ENCODE measurements around the gene UNC119.

UNC119 gene

DNA sequence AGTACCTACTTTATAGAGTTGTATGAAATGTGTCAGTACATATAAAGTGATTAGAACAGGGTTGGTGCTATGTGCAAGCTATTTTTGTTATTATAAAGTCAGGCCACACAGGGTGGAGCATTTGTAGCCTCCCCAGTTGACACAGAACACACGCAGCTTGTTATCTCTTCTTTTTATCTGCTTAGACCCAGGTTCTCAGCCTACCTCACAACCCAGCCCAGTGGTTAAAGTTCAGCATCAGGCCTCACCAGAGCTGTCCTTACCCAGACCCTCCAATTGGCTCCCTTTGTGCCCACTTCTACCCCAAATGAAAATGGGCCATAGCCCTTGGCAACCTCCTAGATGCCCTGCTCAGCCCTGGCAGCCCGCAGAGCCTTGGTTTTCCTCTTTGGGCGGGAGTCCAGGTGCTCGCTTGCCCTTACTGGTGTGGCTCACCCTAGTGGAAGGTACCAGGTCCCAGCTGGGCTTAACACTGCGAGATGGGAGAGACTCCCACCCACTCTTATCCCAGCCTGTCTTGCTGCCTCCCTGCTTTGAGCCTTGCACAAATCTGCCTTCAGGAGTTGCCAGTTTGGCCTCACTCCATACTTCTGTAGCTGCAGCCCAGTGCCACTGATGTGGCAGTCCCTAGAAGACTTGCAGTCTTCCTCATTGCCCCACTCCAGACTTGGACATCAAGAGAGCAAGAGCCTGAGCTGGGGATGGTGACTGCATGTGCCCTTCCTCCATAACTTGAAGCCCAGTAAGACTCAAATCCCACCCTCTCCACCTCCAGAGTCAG lies 20.0 kb upstream of the UNC119 start:
- DNase-seq, result no peak

DNA sequence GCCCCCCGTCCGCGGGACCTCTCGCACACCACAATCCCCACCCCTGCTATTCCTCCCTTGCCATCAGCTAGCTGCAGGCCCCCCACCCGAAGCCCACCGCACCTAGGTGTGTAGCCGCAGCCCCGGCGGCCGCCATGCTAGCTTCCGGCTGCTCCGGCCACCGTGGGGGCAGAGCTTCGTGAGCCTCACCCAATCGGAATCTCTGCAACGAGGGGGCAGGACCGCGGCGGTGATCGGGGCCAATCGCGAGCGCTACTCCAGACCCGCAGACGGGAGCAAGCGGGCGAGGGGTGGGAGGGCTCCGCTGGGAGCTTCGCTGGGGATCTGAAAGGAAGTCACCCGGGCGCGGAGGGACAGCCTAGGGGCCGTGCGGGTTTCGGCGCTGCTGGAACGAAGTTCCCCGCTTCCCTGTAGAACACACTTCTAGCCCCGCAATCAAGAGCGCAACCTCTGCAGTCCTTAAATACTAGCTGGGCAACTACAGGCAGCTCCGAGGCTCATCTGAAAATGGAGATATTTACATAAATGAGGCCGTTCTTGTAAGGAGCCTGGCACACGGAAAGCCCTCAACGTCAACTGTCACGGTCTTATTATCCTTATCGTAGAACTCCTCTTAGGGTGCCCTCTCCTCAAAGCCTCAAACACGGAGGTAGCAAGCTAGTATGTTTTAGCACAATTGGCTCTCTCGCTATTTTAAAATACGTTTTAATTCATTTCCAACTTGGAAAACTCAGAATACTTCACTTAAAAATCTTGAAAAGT lies 19.1 kb upstream of the UNC119 start, which contains the start of gene PIGS:
Gene PIGS, minus strand, starts transcription at position 164 of the 762 bp plus-strand sequence. Its CDS starts 28 bp downstream, at position 136.
- DNase-seq, result peak; percentile 66

DNA sequence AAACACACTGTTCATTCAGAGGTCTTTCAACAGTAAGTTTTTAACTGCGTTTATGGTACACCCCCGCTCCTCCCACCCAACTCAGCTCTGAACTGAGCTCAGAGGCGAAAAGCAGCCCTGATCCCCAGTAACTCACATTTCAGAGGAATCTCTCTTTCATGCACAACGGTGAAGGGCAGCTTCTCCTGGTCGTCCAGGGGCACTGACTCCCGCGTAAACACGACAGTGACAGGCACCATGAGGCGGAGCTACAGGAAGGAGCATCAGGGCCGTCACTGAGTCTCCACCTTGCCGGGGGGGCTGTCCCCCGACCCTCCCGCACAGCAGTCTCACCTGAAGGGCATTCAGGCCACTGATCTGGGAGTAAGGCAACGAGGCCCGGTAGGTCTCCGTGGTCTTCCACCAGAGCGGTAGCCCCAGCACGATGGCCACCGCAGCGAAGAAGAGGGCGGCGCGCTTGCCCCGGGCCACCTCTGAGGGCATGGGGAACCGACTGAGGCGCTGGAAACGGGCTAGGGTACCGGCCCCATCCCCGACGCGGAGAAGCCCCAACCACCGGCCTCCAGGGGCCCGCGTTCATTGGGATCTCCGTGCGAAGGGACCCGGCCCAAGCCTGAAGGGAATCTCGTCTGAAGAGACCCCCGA lies 18.4 kb upstream of the UNC119 start:
- no peak for DNase-seq

DNA sequence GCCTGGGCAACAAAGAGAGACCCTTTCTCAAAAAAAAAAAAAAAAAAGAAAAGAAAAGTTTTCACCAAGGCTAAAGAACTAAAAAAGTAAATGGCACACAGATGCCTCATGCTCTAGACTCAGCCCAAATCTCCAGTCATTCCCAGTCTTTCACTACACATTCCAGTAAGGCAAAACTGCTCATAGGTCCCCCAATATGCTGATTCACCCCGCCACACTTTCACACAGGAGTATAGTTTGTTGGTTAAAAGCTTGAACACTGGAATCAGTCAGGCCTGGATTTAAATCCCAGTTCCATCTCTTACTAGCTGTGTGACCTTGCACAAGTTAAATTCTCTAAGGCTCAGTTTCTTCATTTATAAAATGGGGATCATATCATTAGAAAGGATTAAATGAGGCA lies 17.0 kb upstream of the UNC119 start:
- DNase-seq, result no peak

DNA sequence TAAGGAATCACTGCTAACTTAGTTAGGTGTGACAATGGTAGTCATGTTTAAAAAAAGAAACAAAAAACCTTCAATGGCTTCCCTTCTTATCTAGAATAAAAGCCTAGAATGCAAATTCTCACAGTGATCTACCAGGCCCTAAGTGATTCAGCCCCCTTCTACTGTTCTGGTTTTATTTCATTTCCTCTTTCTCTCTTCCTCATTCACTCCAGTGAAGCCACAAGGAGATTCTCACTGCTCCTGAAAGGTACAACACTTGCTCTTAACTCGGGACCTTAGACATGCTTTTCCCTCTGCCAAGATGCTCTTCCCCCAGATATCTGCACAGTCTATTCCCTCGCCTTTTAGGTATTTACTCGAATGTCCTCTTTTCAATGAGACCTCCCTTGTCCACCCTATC lies 15.2 kb upstream of the UNC119 start:
- no peak for DNase-seq

DNA sequence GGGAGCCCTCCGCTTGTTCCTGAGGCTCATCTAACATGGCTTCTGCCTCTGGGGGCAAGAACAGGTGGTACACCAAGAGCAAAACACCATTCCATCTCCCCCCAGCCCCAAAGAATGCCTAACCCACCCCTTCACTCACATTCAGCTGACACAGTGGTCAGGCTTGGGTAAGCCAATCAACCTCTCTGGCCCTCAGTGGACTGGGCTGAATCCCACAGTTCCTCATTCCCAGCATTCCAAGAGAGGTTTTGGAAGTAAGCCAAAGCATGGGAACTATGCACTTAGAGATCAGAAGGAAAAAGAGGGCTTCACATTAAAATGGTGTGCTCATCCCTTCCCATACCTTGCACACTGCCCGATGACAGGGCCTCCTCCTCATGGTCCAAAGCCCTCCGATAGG lies 11.1 kb upstream of the UNC119 start:
- no peak for DNase-seq

DNA sequence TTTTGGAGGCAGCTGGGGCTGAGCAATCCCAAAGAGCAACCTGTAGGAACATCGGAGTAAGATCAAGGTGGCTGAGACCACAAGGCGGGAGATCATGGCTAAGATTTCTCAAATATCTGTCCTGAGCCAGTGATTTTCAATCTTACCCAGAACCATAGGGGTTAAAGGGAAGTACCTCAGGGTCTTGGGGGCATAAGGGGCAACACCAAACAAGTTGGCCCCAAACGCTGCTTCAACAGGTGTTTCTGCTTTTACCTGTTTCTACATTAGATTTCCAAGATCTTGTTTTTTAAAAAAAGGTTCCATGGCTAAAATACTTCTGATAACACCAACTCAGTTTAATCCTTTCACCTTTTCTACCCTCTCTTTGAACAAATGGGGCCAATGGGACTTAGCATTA lies 2.6 kb upstream of the UNC119 start:
- no peak for DNase-seq

DNA sequence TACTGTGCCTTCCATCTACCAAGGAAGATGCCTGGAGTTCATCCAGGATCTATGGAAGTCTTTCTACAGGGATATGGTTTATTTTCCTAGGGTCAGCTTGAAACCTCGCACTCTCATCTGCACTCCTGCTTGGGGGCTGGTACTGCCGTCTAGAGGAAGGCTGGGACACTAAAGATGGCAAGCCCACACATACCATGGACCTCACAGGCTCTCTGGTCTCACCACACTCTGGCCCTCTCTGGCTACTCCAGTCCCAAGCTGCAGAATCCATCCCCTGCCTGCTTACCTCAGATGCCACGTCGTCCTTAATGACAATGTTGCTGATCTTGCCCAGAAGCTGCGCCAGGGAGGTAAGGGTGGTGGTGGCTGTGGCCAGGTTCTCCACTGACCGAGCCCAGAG lies 2.1 kb upstream of the UNC119 start:
- no peak for DNase-seq

DNA sequence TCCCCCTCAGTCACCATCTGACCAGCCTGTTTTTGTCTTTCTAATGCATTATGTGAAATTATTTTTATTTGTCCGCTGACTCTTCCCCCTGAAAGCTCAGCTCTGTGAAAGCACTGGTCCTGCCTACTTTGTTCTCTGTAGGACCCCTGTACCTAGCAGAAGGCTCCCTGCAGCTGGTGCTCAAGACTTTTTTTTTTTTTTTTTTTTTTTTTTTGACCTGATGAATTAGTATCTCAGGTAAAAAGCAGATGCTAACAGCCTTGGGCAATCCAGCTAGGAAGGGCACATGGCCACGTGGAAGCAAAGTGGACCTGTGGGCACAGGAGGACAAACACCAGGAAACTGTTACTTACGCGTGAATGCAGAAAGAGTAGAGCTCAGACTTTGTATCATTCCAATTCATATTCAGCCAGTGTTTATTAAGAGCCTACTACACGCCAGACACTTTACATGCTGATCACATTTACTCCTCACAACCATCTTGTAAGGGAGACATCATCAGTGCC lies 629 bp upstream of the UNC119 start:
- no peak for DNase-seq

DNA sequence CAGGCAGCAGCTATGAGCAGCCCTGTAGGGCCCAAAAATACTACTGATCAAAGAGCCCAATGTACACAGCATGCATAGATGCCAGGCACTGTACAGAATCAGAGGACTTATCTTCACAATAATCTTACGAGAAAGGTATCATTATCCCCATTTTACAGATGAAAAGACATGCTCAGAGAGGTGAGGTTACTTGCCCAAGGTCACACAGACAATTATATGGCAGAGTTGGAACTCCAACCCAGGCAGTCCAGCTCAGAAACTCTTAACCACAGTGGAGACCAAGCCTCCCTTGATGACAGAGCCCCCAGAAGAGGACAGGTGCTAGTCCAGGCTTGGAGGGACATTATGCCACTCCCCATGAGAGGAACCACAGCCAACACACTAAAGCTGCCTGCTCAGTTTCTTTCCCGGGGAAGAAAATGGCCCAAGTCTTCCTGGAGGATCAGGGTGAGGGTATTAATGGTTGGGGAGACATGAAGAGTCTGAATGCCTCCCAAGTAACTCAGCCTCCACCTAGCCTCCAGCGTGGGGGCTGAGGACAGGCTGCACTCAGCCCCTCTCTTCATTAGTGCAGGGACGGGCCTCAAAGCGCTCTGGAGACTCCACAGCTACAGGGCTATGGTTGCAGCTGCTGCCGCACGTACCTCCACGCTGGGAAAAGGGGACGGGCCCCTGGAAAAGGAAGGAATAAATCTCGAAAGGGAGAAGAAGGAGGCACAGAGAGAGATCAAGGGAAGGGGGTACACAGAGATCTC lies 826 bp downstream of the UNC119 start:
- DNase-seq, result no peak

DNA sequence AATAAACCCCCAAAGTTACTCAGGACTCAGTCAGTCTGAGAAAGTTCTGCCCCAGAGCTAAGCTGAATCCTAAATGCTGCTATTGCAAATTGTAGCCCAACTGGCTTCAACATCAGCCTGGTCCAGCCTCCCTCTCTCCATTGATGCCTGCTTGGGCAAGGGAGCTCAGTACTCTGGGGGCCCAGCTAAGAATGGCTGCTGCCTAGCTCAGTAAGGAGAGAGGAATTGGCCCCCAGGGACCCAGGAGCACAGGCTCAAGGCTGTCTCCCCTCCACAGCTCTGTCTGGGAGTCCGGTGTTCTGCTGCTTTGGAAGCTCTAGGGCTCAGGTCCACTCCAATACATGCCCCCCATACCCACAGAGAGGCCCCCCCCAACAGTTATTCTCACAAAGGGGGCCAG lies 1.6 kb downstream of the UNC119 start:
- no peak for DNase-seq

DNA sequence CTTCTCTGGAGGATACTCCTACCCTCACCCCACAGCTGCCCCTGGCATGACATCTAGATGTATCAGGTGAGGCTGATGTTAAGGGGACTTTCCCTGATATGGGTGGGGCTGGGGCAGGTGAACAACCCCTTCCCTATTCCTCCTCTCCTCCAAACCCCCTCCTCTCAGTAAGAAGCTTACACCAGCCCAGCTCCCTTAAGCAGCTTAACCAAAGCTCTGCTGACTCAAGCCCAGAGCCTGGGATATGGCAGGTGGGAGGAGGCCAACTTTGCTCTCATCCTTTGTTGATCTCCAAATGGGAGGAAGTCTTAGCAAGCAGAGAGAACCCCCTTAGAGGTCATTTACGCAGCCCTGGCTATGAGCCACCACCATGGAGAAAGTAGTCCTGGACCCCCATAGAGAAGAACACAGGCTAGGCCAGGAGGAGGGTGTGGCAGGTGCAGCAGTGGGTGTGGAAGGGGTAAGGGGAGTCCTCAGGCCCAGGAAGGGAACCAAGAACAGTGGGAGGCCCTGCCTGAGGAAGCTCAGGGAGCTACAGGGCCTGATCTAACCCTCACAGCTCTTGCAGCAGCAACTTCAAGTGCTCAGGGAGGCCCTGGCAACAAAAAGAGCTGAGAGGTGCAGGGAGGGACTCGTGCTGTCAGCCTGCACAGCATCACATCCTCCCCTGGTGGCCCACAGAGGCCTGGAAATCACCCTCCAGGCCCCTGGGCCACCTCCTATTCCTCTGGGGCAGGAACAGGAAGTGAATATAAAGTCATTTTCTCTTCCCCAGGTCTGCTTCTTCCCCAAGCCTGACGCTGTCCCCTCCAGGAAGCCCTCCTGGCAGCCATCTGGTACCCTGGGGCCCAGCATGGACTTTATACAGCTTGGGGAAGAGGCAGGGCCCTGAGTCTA lies 2.9 kb downstream of the UNC119 start:
- DNase-seq, result no peak

DNA sequence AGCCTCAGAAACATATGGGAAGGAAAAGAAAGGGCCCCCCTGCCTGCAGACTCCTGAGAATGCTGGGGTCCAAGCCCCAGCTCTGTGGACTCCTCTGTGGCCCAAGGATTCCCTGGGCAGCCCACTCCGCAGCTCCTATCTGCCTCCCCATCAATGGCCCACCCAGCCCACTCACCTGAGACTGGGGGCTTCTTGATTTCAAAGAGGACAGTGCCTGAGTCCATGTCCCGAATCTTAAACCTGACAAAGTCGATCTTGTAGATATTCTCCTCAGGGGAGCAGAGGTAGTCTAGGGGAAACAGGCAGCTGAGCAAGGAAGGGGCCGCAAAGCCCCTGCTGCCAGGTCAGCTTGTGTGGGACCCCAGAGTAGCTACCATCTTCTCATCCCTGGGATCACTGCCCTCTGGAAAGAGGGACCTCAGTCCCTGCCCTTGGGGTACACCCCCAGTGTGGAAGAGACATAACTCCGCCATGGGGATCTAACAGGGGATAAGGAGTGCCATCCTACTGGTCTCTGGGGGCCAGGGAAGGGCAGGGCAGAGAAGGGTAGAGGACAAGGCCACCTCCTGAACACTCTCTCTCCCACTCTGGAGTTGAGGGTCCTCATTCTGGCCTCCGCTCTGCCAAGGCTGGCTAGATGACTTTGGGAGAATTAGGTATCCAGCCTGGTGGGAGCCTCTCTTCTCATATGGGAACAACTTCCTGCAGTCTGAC lies 3.9 kb downstream of the UNC119 start:
- DNase-seq, result no peak

DNA sequence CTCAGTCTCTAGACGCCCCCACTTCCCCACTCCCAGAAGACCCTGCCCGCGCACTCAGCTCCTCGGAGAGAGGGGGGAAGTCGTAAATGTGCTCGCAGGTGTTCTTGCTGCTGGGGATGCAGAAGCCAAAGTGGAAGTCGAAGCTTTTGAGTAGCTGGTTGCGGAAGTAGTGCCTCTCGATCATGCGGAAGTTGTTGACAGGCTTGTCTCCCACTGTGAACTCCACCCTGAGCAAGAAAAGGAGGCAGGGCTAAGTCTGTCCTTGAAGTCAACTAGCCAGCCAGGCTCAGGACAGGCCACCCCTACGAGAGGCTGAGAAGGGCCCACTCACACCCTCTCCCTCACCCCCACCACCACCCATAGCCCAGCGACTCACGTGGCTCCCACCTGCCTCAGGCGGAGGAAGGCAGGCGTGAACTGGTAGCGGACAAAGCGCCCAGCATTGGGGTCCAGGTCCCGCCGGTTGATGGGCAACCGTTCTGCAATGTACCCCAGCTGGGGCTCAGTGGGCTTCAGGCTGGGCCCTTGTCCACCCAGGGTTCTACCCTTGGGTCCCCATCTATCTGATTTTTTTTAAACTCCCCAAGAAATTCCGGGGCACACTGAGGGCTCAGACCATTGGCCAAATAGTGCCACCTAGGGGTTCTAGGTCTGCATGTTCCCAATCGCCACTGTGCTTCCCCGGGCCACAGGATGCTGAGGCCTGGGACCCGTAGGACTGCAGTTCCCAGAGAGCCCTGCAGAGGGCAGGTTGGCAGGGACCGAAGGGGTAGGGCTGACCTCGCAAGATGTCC lies 4.6 kb downstream of the UNC119 start:
- no peak for DNase-seq

DNA sequence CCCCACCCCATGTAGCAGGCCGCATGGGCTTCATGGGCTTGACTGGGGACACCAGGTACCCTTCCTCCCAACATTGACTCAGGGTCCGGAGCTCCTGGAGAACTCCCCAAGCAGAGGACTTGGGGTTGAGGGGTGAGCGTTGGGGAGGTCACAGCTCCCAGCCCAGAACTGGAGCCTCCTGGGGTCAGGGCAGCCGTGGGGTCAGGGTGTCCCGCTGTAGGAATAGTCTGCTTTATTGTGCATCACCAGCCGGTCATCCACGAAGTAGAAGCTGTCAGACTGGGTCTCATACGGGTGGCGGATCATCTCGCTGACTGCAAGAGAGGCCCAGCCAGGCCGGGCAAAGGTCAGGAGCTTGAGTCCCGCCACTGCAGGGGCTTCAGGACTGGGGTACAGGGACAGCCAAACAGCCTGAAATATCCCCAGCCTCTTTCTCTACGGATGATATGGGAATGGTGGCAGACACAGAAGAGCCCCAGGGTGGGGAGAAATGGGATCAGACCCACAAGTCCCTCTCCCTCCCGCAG lies 5.3 kb downstream of the UNC119 start:
- DNase-seq, result no peak

DNA sequence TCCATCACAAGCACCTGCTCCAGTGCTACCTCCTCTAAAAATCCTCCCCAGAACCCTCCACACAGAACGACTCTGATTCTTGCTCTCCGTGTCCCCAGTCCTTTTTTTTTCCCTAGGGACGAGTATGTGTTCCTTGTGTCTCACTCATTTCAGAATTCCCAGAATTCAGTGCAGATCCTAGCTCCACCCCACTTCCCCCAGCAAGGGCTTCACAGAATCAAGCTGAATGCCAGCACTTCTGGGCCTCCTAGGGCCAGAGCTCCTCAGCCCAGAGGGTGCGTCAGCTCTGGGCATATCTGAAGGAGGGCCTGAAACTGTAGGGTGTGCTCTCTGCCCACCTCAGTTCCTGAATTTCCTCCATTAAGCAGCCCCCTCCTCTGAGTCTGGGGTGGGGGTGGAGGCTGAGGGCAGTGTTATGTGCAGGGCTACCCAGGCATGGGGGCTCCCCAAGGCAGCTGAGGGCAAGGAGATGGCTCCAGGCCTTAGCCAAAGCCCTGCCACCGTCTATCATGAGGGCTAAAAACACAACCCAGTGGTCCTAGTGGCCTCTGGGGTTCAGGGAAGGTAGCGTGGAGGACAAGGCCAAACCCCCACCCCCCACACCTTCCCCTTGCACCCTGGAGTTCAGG lies 6.5 kb downstream of the UNC119 start:
- no peak for DNase-seq

DNA sequence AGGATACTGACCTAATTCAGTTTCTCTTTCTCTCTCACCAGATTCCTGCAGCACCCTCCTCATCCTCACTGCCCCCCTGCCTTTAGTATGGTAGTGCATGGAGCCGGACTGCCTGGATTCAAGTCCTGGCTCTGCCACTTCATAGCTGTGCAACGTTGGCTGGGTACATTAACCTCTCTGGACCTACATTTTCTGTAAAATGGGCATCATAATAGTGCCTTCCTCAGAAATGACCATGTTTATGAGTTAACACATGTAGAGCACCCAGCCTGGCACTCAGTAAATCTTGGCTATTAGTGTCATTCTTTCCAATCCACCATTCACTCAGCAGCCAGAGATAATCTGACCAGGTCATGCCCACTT lies 7.3 kb downstream of the UNC119 start:
- DNase-seq, result no peak

DNA sequence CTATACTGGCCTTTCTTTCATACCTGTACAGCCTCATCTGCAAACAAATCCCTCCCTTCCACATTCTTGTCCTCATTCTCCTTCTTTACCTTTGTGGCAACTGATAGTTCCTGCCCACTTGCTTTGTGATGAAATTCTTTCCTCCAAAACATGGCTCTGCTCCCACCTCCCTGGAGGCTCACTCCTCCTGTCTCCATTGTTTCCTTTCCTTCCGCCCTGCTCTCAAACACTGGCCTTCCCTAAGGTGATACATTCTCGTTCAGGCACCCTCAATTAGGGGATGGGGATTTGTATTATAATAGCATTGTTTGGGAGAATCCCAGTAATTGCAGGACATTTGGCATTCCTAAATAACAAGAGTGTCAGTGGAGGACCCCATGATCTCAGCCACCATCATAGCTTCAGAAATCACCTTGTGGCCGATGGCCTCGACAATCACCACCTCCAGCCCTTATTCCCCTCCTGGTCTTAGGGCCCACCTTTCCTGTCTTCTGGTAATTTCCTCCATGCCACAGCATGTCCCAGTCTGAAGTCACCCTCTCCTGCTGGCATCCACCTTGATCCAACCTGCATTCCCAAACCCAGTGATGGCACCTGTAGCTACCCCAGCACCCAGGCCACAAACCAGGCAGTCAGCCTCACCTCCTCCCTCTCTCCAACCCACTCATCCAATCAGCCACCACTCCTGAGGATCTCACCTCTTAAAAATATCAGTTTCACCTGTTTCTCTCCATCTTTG lies 7.9 kb downstream of the UNC119 start:
- no peak for DNase-seq

DNA sequence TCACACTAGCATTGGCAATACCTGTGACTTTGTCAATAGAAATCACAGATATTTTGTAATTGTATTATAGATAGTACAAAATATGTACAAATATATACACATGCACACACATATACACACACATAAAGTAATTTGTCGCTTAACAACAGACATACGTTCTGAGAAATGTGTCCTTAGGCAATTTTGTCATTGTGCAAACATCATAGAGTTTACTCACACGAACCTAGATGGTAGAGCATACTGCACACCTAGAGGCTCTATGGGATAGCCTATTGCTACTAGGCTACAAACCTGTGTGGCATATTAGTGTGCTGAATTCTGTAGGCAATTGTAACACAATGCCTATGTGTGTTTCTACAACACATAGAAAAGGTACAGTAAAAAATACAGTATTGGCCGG lies 11.0 kb downstream of the UNC119 start:
- DNase-seq, result no peak
